ENCODE measurements around the gene C9. TPM values are rescaled to one million over a fixed set of nuclear protein-coding genes. Genes with fewer than 3 reads are reported as not detected.

C9 gene
- total and polyA plus RNA-seq, 2 donors (not counting 1 experiment from before 2014, with no cell fraction given): not detected

GRCh38 chr5:39349484-39349883 is 14.8 kb downstream of the C9 start:
- H3K4me1 Mint-ChIP-seq: peaks cover 2% of the 10 kb centered on the region
- Histone ChIP-seq H3K4me1 (ENCODE audit: control insufficient read depth in 2 of 2, insufficient read depth in 2 of 2, low read length in 2 of 2) (no peaks in the 10 kb centered on the region), H2AFZ (ENCODE audit: insufficient read depth, low read depth, low read length, poor library complexity, severe bottlenecking) (no peak overlapping the region), H3K79me2 (ENCODE audit: control insufficient read depth, insufficient read depth, low read length) (no peaks in the 10 kb centered on the region), H3K4me2 (replicated peaks; ENCODE audit: low read depth, low read length, poor library complexity, severe bottlenecking) (no peak overlapping the region), H3K27ac (ENCODE audit: low read length in 2 of 2) (no peak overlapping the region), H4K20me1 (ENCODE audit: control insufficient read depth, insufficient read depth, low read length, poor library complexity, severe bottlenecking) (no peaks in the 10 kb centered on the region), H3K27me3 (replicated peaks in 1 of 4; ENCODE audit: control extremely low read depth in 1 of 4, control insufficient read depth in 3 of 4, insufficient read depth in 4 of 4, low read length in 3 of 4) (no peaks in the 10 kb centered on the region), H3K9ac (ENCODE audit: low read length) (no peak overlapping the region), H3K9me3 (ENCODE audit: control extremely low read depth in 1 of 3, control insufficient read depth in 2 of 3, insufficient read depth in 1 of 3, low read length in 2 of 3) (peaks cover 0 to 8% (median 8%) of the 10 kb centered on the region in 3 donors), H3K4me3 (ENCODE audit: control extremely low read depth in 1 of 5, extremely low read depth in 1 of 5, insufficient read depth in 1 of 5, low read depth in 2 of 5, low read length in 4 of 5) (no peak overlapping the region), H3K36me3 (replicated peaks in 1 of 2; ENCODE audit: control extremely low read depth in 1 of 2, control insufficient read depth in 1 of 2, extremely low read depth in 1 of 2, insufficient read depth in 2 of 2, low read length in 1 of 2) (no peaks in the 10 kb centered on the region)
- H3K4me3 Mint-ChIP-seq: no peak overlapping the region
- DNase-seq (no peak), ATAC-seq (ENCODE audit: low read depth) (no peak)
- CTCF ChIA-PET: no interaction called here
- H3K27ac Mint-ChIP-seq: no peak overlapping the region
- no peaks in the 10 kb centered on the region for H3K27me3 Mint-ChIP-seq
- peaks cover 8% of the 10 kb centered on the region for H3K9me3 Mint-ChIP-seq (ENCODE audit: insufficient read depth)
- intact Hi-C loops (cut with micrococcal nuclease): no loop called here
- TF ChIP-seq CTCF (IDR thresholded peaks at IDR 0.05) (no peak), EZH2 (IDR thresholded peaks at IDR 0.05; ENCODE audit: borderline replicate concordance, insufficient read depth, low read depth, low read length, poor library complexity, severe bottlenecking) (no peak)
- POLR2A ChIA-PET: no interaction called here
- 86% methylated on average over 3 of the region's 4 CpGs for WGBS (ENCODE audit: insufficient coverage)

GRCh38 chr5:39342460-39342859 is 21.8 kb downstream of the C9 start:
- no peak overlapping the region for H2AFZ ChIP-seq (ENCODE audit: insufficient read depth, low read depth, low read length, poor library complexity, severe bottlenecking)
- Mint-ChIP-seq H3K4me1 (no peaks in the 10 kb centered on the region), H3K9me3 (ENCODE audit: insufficient read depth) (no peaks in the 10 kb centered on the region), H3K27me3 (peaks cover 15% of the 10 kb centered on the region), H3K27ac (no peak overlapping the region), H3K4me3 (no peak overlapping the region)
- H3K36me3 ChIP-seq (replicated peaks in 1 of 2; ENCODE audit: control extremely low read depth in 1 of 2, control insufficient read depth in 1 of 2, extremely low read depth in 1 of 2, insufficient read depth in 2 of 2, low read length in 1 of 2): no peaks in the 10 kb centered on the region
- H3K79me2 ChIP-seq (ENCODE audit: control insufficient read depth, insufficient read depth, low read length): no peaks in the 10 kb centered on the region
- 100% methylated on average over 1 of the region's 1 CpG for WGBS (ENCODE audit: insufficient coverage)
- no peak overlapping the region for H3K4me3 ChIP-seq (ENCODE audit: control extremely low read depth in 1 of 5, extremely low read depth in 1 of 5, insufficient read depth in 1 of 5, low read depth in 2 of 5, low read length in 4 of 5)
- H3K4me1 ChIP-seq (ENCODE audit: control insufficient read depth in 2 of 2, insufficient read depth in 2 of 2, low read length in 2 of 2): no peaks in the 10 kb centered on the region
- no peaks in the 10 kb centered on the region for H3K9me3 ChIP-seq (ENCODE audit: control extremely low read depth in 1 of 3, control insufficient read depth in 2 of 3, insufficient read depth in 1 of 3, low read length in 2 of 3)
- POLR2A ChIA-PET: no interaction called here
- no peak overlapping the region for H3K9ac ChIP-seq (ENCODE audit: low read length)
- H4K20me1 ChIP-seq (ENCODE audit: control insufficient read depth, insufficient read depth, low read length, poor library complexity, severe bottlenecking): no peaks in the 10 kb centered on the region
- no peak overlapping the region for H3K27ac ChIP-seq (ENCODE audit: low read length in 2 of 2)
- ATAC-seq (ENCODE audit: low read depth) (no peak), DNase-seq (no peak)
- CTCF ChIA-PET: no interaction called here
- TF ChIP-seq EZH2 (IDR thresholded peaks at IDR 0.05; ENCODE audit: borderline replicate concordance, insufficient read depth, low read depth, low read length, poor library complexity, severe bottlenecking): no peak
- no peak for TF ChIP-seq CTCF (IDR thresholded peaks at IDR 0.05)
- intact Hi-C loops (cut with micrococcal nuclease): no loop called here
- no peaks in the 10 kb centered on the region for H3K27me3 ChIP-seq (replicated peaks in 1 of 4; ENCODE audit: control extremely low read depth in 1 of 4, control insufficient read depth in 3 of 4, insufficient read depth in 4 of 4, low read length in 3 of 4)
- H3K4me2 ChIP-seq (replicated peaks; ENCODE audit: low read depth, low read length, poor library complexity, severe bottlenecking): no peak overlapping the region
